ENCODE results near the gene MORN3.
"Not testable (repeated sequence)": the region's sequence is repeated elsewhere in the genome, so short reads cannot be mapped to it uniquely, and the experiment has no call there.

The MORN3 gene

GRCh38 chr12:121669521-121669900 lies at the start of gene MORN3:
TSS of gene MORN3 (minus strand) at chr12:121669654. CDS start at chr12:121669483, 171 bp downstream.
- DNase-seq (ENCODE audit: low read depth, low spot score), result no peak

GRCh38 chr12:121718653-121719239 lies 49.3 kb upstream of the MORN3 start:
- DNase-seq (ENCODE audit: low read depth, low spot score), result no peak

GRCh38 chr12:121717041-121717699 lies 47.7 kb upstream of the MORN3 start:
- DNase-seq (ENCODE audit: low read depth, low spot score), result no peak

- DNase-seq (ENCODE audit: low read depth, low spot score), result no peak
Measured at GRCh38 chr12:121715862-121716435, 46.5 kb upstream of the MORN3 start.

- DNase-seq (ENCODE audit: low read depth, low spot score), result not testable (repeated sequence)
Measured at GRCh38 chr12:121715055-121715454, 45.6 kb upstream of the MORN3 start.

- no peak for DNase-seq (ENCODE audit: low read depth, low spot score)
Measured at GRCh38 chr12:121713793-121714192, 44.3 kb upstream of the MORN3 start.

GRCh38 chr12:121713257-121713777 lies 43.9 kb upstream of the MORN3 start:
- no peak for DNase-seq (ENCODE audit: low read depth, low spot score)

GRCh38 chr12:121712461-121713256 lies 43.2 kb upstream of the MORN3 start, which contains the start of gene TMEM120B:
TSS of gene TMEM120B (plus strand) at chr12:121712752. CDS start at chr12:121712896, 144 bp downstream.
- DNase-seq (ENCODE audit: low read depth, low spot score), result no peak

- DNase-seq (ENCODE audit: low read depth, low spot score), result no peak
Measured at GRCh38 chr12:121712190-121712460, 42.7 kb upstream of the MORN3 start.

GRCh38 chr12:121711361-121712189 lies 42.1 kb upstream of the MORN3 start:
- no peak for DNase-seq (ENCODE audit: low read depth, low spot score)

- no peak for DNase-seq (ENCODE audit: low read depth, low spot score)
Measured at GRCh38 chr12:121709478-121709961, 40.1 kb upstream of the MORN3 start.

- not testable (repeated sequence) for DNase-seq (ENCODE audit: low read depth, low spot score)
Measured at GRCh38 chr12:121709064-121709424, 39.6 kb upstream of the MORN3 start.

GRCh38 chr12:121708313-121709063 lies 39.0 kb upstream of the MORN3 start:
- DNase-seq (ENCODE audit: low read depth, low spot score), result no peak

- no peak for DNase-seq (ENCODE audit: low read depth, low spot score)
Measured at GRCh38 chr12:121705514-121705913, 36.1 kb upstream of the MORN3 start.

GRCh38 chr12:121702944-121703343 lies 33.5 kb upstream of the MORN3 start:
- DNase-seq (ENCODE audit: low read depth, low spot score), result no peak

- no peak for DNase-seq (ENCODE audit: low read depth, low spot score)
Measured at GRCh38 chr12:121701667-121702277, 32.3 kb upstream of the MORN3 start.

- DNase-seq (ENCODE audit: low read depth, low spot score), result not testable (repeated sequence)
Measured at GRCh38 chr12:121697861-121698260, 28.4 kb upstream of the MORN3 start.

- DNase-seq (ENCODE audit: low read depth, low spot score), result no peak
Measured at GRCh38 chr12:121697093-121697698, 27.7 kb upstream of the MORN3 start.

GRCh38 chr12:121693155-121693687 lies 23.8 kb upstream of the MORN3 start:
- no peak for DNase-seq (ENCODE audit: low read depth, low spot score)
